Loucy (cell line): ENCODE results near the gene CTIF.

Source experiments
- CTCF ChIP-seq: fragments of 200-600 bp; sonication (generic); conservative IDR thresholded peaks from 2 replicates; pipeline ENCODE4 v1.5.1; 2014; ENCODE audit warnings: mild to moderate bottlenecking, antibody characterized with exemption, low read length
- EZH2phosphoT487 ChIP-seq: fragments of 200-600 bp; IDR thresholded peaks from 2 replicates; pipeline ENCODE4 v1.6.1; 2018; ENCODE audit warnings: antibody characterized with exemption, mild to moderate bottlenecking, moderate library complexity, borderline replicate concordance

- no peak for TF ChIP-seq CTCF
- TF ChIP-seq EZH2phosphoT487 = no peak
Measured at GRCh38 chr18:48743886-48744285, 205.1 kb downstream of the CTIF start.
